Ramos (cell line): Measurements from ENCODE around the gene RBMXL3.

Experiments used
- in situ Hi-C: fragments of 300-500 bp; cut with MboI; formaldehyde crosslinking; loops from one replicate; pipeline ENCODE4 v1.14.3; 2022; ENCODE audit warnings: low sequenced_read_pairs; ENCODE audit not compliant: unreplicated experiment

Gene RBMXL3

DNA sequence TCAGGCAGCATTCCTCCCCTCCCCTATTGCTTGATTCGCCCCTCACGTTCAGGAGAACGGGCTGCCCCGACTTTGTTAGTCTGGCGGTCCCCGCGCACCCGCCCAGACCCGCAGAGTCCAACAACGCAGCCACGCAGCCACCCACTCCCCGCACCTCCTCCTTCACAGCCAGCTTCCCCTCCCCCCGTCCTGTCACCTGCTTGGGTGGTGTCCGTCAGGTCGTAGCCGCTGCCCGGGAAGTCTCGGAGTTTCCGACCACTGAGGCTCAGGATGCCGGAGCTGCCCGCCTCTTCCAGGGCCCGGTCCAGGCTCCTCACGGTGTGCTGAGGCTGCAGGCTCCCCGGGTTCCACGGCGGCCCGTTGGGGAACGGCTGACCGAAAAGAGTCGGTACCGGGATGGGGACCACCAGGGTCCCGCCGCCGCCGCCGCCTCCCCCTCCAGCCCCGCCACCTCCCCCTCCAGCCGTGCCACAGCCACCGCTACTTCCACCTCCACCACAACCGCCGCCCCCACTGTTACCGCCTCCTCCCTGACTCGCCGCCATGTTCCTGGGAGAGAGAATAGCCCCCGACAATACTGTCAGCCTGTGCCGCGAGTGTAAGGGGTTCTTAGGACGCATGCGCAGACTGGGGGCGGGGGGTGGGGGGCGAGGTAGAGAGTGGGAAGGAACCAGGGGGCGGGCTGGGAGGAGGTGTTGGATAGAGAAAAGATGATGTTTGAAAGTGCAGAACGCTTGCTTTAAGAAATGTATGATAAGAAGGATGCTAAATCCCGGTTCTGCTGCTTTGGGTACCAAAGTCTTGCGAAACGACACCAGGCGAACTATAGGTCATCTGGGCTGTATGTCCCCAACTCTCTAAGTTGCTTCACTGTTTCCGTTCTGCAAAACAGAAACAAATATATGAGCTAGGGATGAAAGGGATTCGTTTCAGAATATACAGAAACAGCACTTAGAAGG, 44.6 kb downstream of the RBMXL3 start, which contains the start of gene LRCH2:
Gene LRCH2 (minus strand): TSS at position 600 of the 959 bp plus-strand sequence. CDS start 55 bp downstream, at position 545.
- in situ Hi-C loops, result no loop called here

DNA sequence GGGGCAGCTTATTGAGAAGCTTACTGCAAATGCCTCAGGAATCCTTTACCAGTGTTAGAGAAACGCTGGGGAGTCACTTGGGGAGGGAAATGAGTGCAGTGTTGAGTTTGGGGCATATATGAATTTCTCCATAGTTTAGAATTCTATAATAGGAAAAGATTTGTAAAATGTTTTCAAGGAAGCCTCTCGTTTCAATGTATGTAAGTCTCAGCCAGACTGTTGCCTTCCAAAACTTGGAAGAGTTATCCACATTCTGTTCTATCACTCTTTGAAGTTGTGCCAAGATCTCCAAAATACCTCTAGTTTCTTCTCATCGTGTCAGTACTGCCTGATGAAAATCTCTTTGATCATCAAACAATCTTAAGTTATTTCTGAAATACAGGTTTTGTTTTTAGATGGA, 45.3 kb downstream of the RBMXL3 start:
- in situ Hi-C loops, result no loop called here

DNA sequence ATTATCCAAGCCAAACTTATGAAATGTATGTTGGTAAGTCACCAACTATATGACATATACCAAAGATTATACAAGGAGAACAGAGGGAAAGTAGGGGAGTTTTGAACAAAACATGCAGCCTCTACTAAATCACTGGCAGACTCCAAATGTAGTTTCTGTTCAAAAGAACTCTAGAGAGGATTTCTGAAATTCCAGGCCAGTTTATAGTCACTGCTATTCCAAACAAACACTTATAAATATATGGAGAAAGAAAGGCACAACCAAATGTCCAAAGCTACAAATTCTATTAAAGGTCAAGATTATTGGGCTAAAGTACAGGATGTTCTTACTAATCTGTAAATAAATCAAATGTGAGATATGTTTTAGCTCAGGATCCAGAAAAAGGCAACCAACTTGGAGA, 47.4 kb downstream of the RBMXL3 start:
- in situ Hi-C loops, result no loop called here

DNA sequence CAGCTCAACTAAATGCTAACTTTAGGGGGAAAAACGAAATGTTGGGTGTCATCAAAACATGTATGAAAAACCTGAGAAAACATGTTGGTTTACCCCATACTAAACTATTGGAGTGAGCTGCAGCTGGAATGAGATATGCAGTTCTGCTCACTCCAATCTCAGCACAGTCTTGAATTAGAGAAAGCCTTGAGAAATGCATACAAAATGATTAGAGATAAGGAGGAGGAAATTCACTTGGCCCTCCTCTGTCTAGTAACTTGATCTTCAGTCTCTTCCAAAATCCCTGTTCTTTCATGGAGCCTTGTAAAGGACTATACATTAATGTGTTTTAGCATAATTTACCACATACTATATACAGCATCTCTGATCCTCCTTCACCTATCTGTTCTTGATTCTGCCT, 47.8 kb downstream of the RBMXL3 start:
- in situ Hi-C loops, result no loop called here
